HG02943 (cell line): ENCODE measurements around the gene NGB.
"Not testable (repeated sequence)": the region's sequence is repeated elsewhere in the genome, so short reads cannot be mapped to it uniquely, and the experiment has no call there.

Source experiments
- ATAC-seq: cut with Tn5 transposase; IDR thresholded peaks from one replicate; pipeline ENCODE4 v1.9.1; 2021; ENCODE audit warnings: mild to moderate bottlenecking, low read depth, moderate library complexity; ENCODE audit not compliant: unreplicated experiment

Gene NGB

GRCh38 chr14:77271113-77271710 is at the start of gene NGB:
NGB (minus strand) TSS chr14:77271206; CDS start chr14:77270937, 269 bp downstream.
- ATAC-seq = no peak

- ATAC-seq = peak; percentile 52
Measured at GRCh38 chr14:77320238-77320935, 49.4 kb upstream of the NGB start, which contains the start of gene POMT2. POMT2 (minus strand) TSS chr14:77320883; CDS start chr14:77320681, 202 bp downstream.

GRCh38 chr14:77319422-77319821 is 48.4 kb upstream of the NGB start:
- no peak for ATAC-seq

GRCh38 chr14:77318756-77319155 is 47.8 kb upstream of the NGB start:
- not testable (repeated sequence) for ATAC-seq

- ATAC-seq = no peak
Measured at GRCh38 chr14:77318006-77318553, 47.1 kb upstream of the NGB start.

- ATAC-seq = no peak
Measured at GRCh38 chr14:77316872-77317301, 45.9 kb upstream of the NGB start.

- ATAC-seq = no peak
Measured at GRCh38 chr14:77316195-77316505, 45.1 kb upstream of the NGB start.

GRCh38 chr14:77314539-77315457 is 43.8 kb upstream of the NGB start:
- no peak for ATAC-seq

GRCh38 chr14:77314043-77314442 is 43.0 kb upstream of the NGB start:
- no peak for ATAC-seq

GRCh38 chr14:77313371-77313770 is 42.4 kb upstream of the NGB start:
- no peak for ATAC-seq

GRCh38 chr14:77311217-77311616 is 40.2 kb upstream of the NGB start:
- ATAC-seq = no peak

- ATAC-seq = no peak
Measured at GRCh38 chr14:77310026-77310425, 39.0 kb upstream of the NGB start.

- ATAC-seq = no peak
Measured at GRCh38 chr14:77309131-77309530, 38.1 kb upstream of the NGB start.

- no peak for ATAC-seq
Measured at GRCh38 chr14:77306851-77307496, 36.0 kb upstream of the NGB start.

GRCh38 chr14:77306416-77306815 is 35.4 kb upstream of the NGB start:
- ATAC-seq = no peak

GRCh38 chr14:77305696-77306095 is 34.7 kb upstream of the NGB start:
- ATAC-seq = no peak

GRCh38 chr14:77303417-77304156 is 32.6 kb upstream of the NGB start:
- ATAC-seq = no peak

- ATAC-seq = no peak
Measured at GRCh38 chr14:77302926-77303325, 31.9 kb upstream of the NGB start.

- ATAC-seq = no peak
Measured at GRCh38 chr14:77301103-77301502, 30.1 kb upstream of the NGB start.

- no peak for ATAC-seq
Measured at GRCh38 chr14:77299771-77300170, 28.8 kb upstream of the NGB start.
